ENCODE data around the gene ARHGAP18. TPM values are rescaled to one million over a fixed set of nuclear protein-coding genes. Genes with fewer than 3 reads are reported as not detected.

Gene ARHGAP18
- total RNA-seq, 2 donors from 2014 or later = 14.3 to 17.7 TPM

GRCh38 chr6:129708496-129709195, 1.3 kb downstream of the ARHGAP18 start:
- Histone ChIP-seq H3K27me3 (ENCODE audit: control insufficient read depth, insufficient read depth, low read length, poor library complexity, severe bottlenecking) (no peaks in the 10 kb centered on the region), H3K9me3 (ENCODE audit: control insufficient read depth, low read length) (no peaks in the 10 kb centered on the region), H3K36me3 (ENCODE audit: control insufficient read depth, insufficient read depth, low read length) (no peaks in the 10 kb centered on the region), H3K4me1 (ENCODE audit: control insufficient read depth, insufficient read depth, low read length) (peaks cover 17% of the 10 kb centered on the region), H3K27ac (ENCODE audit: low read depth, low read length) (no peak overlapping the region), H3K9ac (ENCODE audit: extremely low read depth, low read length, poor library complexity, severe bottlenecking) (no peak overlapping the region), H3K4me3 (ENCODE audit: low read length) (peak overlapping the region; percentile 89)
- no peaks in the 10 kb centered on the region for H3K9me3 Mint-ChIP-seq
- H3K36me3 Mint-ChIP-seq (ENCODE audit: low read depth) = peaks cover 8% of the 10 kb centered on the region
- H3K27me3 Mint-ChIP-seq (ENCODE audit: insufficient read depth) = no peaks in the 10 kb centered on the region
- peak overlapping the region; percentile 71 for H3K4me3 Mint-ChIP-seq
- no peak for DNase-seq
- H3K4me1 Mint-ChIP-seq = peaks cover 38% of the 10 kb centered on the region
- H3K27ac Mint-ChIP-seq = no peak overlapping the region
- TF ChIP-seq CTCF (conservative IDR thresholded peaks at IDR 0.05) = no peak
- WGBS, 2 experiments (ENCODE audit: insufficient coverage in 1 of 2, insufficient read length in 1 of 2) = 78% methylated on average over 4 of the region's 4 CpGs; no CpG with 5 or more reads in 1 of the 2 experiments

GRCh38 chr6:129707882-129708495, 2.0 kb downstream of the ARHGAP18 start:
- Mint-ChIP-seq H3K36me3 (ENCODE audit: low read depth) (peaks cover 8% of the 10 kb centered on the region), H3K27me3 (ENCODE audit: insufficient read depth) (no peaks in the 10 kb centered on the region), H3K4me1 (peaks cover 38% of the 10 kb centered on the region), H3K9me3 (no peaks in the 10 kb centered on the region), H3K27ac (peak overlapping the region; percentile 14), H3K4me3 (peak overlapping the region; percentile 71)
- Histone ChIP-seq H3K4me3 (ENCODE audit: low read length) (peak overlapping the region; percentile 89), H3K9me3 (ENCODE audit: control insufficient read depth, low read length) (no peaks in the 10 kb centered on the region), H3K9ac (ENCODE audit: extremely low read depth, low read length, poor library complexity, severe bottlenecking) (no peak overlapping the region), H3K36me3 (ENCODE audit: control insufficient read depth, insufficient read depth, low read length) (no peaks in the 10 kb centered on the region), H3K27me3 (ENCODE audit: control insufficient read depth, insufficient read depth, low read length, poor library complexity, severe bottlenecking) (no peaks in the 10 kb centered on the region), H3K4me1 (ENCODE audit: control insufficient read depth, insufficient read depth, low read length) (peaks cover 17% of the 10 kb centered on the region), H3K27ac (ENCODE audit: low read depth, low read length) (no peak overlapping the region)
- TF ChIP-seq CTCF (conservative IDR thresholded peaks at IDR 0.05) = no peak
- DNase-seq = no peak
- WGBS, 2 experiments (ENCODE audit: insufficient coverage in 1 of 2, insufficient read length in 1 of 2) = 82 to 83% methylated on average over 3 to 8 of the region's 8 CpGs

GRCh38 chr6:129707028-129707427, 2.9 kb downstream of the ARHGAP18 start:
- no peak overlapping the region for H3K4me3 ChIP-seq (ENCODE audit: low read length)
- H3K36me3 ChIP-seq (ENCODE audit: control insufficient read depth, insufficient read depth, low read length) = no peaks in the 10 kb centered on the region
- no peaks in the 10 kb centered on the region for H3K9me3 ChIP-seq (ENCODE audit: control insufficient read depth, low read length)
- Mint-ChIP-seq H3K36me3 (ENCODE audit: low read depth) (peaks cover 8% of the 10 kb centered on the region), H3K4me1 (peaks cover 38% of the 10 kb centered on the region), H3K27ac (no peak overlapping the region), H3K27me3 (ENCODE audit: insufficient read depth) (no peaks in the 10 kb centered on the region), H3K9me3 (no peaks in the 10 kb centered on the region), H3K4me3 (no peak overlapping the region)
- no peak overlapping the region for H3K9ac ChIP-seq (ENCODE audit: extremely low read depth, low read length, poor library complexity, severe bottlenecking)
- no peaks in the 10 kb centered on the region for H3K27me3 ChIP-seq (ENCODE audit: control insufficient read depth, insufficient read depth, low read length, poor library complexity, severe bottlenecking)
- H3K4me1 ChIP-seq (ENCODE audit: control insufficient read depth, insufficient read depth, low read length) = peaks cover 17% of the 10 kb centered on the region
- H3K27ac ChIP-seq (ENCODE audit: low read depth, low read length) = no peak overlapping the region
- no peak for TF ChIP-seq CTCF (conservative IDR thresholded peaks at IDR 0.05)
- no peak for DNase-seq
- WGBS, 2 experiments (ENCODE audit: insufficient coverage in 1 of 2, insufficient read length in 1 of 2) = 100% methylated on average over 2 to 4 of the region's 6 CpGs

Measured in endodermal cell (in vitro differentiated cells).